ENCODE data around the gene SYMPK. TPM values are rescaled to one million over a fixed set of nuclear protein-coding genes. Genes with fewer than 3 reads are reported as not detected.

SYMPK gene
- total and polyA plus RNA-seq, 2 donors from 2014 or later, result 61.5 to 77.4 TPM

- no peak for FAIRE-seq
- peaks cover 0 to 20% (median 12%) of the 10 kb centered on the region in 3 donors for H3K4me1 ChIP-seq (ENCODE audit: control insufficient read depth in 2 of 3, insufficient read depth in 2 of 3, low read depth in 1 of 3, low read length in 3 of 3)
- intact Hi-C loops (cut with DNase I), result no loop called here
- no peaks in the 10 kb centered on the region for H3K27me3 ChIP-seq (ENCODE audit: control insufficient read depth, insufficient read depth, low read length)
- peak in 1 of 5 donors; percentile 88 for DNase-seq
- H3K27ac ChIP-seq (ENCODE audit: low read depth in 2 of 2, low read length in 2 of 2), result peak overlapping the region; percentile 97 to 99
- H3K36me3 ChIP-seq (ENCODE audit: control insufficient read depth in 2 of 3, insufficient read depth in 3 of 3, low read length in 3 of 3), result peaks cover 0 to 2% (median 0%) of the 10 kb centered on the region in 3 donors
- no peak for TF ChIP-seq CTCF (IDR thresholded peaks at IDR 0.05; ENCODE audit: borderline replicate concordance, extremely low read depth, insufficient read depth)
- H3K9me3 ChIP-seq (ENCODE audit: control insufficient read depth in 2 of 3, insufficient read depth in 1 of 3, low read length in 3 of 3), result no peaks in the 10 kb centered on the region
- peak overlapping the region; percentile 75 to 84 (median 78) for H3K9ac ChIP-seq (ENCODE audit: low read length in 3 of 3)
- H3K4me3 ChIP-seq (ENCODE audit: low read length in 3 of 3), result peak overlapping the region; percentile 82 to 86 (median 83)
Observed at GRCh38 chr19:45768655-45768983, 94.3 kb downstream of the SYMPK start.

- Histone ChIP-seq H3K27me3 (ENCODE audit: control insufficient read depth, insufficient read depth, low read length) (no peaks in the 10 kb centered on the region), H3K4me3 (ENCODE audit: low read length in 3 of 3) (peak overlapping the region; percentile 63 to 77 (median 75)), H3K27ac (ENCODE audit: low read depth in 2 of 2, low read length in 2 of 2) (peak overlapping the region; percentile 97 to 99), H3K4me1 (ENCODE audit: control insufficient read depth in 2 of 3, insufficient read depth in 2 of 3, low read depth in 1 of 3, low read length in 3 of 3) (peaks cover 0 to 21% (median 9%) of the 10 kb centered on the region in 3 donors), H3K9ac (ENCODE audit: low read length in 3 of 3) (peak overlapping the region; percentile 51 to 86 (median 80)), H3K9me3 (ENCODE audit: control insufficient read depth in 2 of 3, insufficient read depth in 1 of 3, low read length in 3 of 3) (no peaks in the 10 kb centered on the region), H3K36me3 (ENCODE audit: control insufficient read depth in 2 of 3, insufficient read depth in 3 of 3, low read length in 3 of 3) (no peaks in the 10 kb centered on the region)
- no peak for TF ChIP-seq CTCF (IDR thresholded peaks at IDR 0.05; ENCODE audit: borderline replicate concordance, extremely low read depth, insufficient read depth)
- DNase-seq (peak; percentile 75 to 93 (median 89)), FAIRE-seq (no peak)
- intact Hi-C loops (cut with DNase I), result no loop called here
Observed at GRCh38 chr19:45767881-45768654, 94.9 kb downstream of the SYMPK start.

- H3K4me1 ChIP-seq (ENCODE audit: control insufficient read depth in 2 of 3, insufficient read depth in 2 of 3, low read depth in 1 of 3, low read length in 3 of 3), result peaks cover 0 to 18% (median 3%) of the 10 kb centered on the region in 3 donors
- peak overlapping the region; percentile 63 to 77 (median 75) for H3K4me3 ChIP-seq (ENCODE audit: low read length in 3 of 3)
- intact Hi-C loops (cut with DNase I), result no loop called here
- FAIRE-seq (no peak), DNase-seq (peak; percentile 94 to 97 (median 95))
- H3K27me3 ChIP-seq (ENCODE audit: control insufficient read depth, insufficient read depth, low read length), result no peaks in the 10 kb centered on the region
- TF ChIP-seq CTCF (IDR thresholded peaks at IDR 0.05; ENCODE audit: borderline replicate concordance, extremely low read depth, insufficient read depth), result no peak
- H3K36me3 ChIP-seq (ENCODE audit: control insufficient read depth in 2 of 3, insufficient read depth in 3 of 3, low read length in 3 of 3), result no peaks in the 10 kb centered on the region
- no peaks in the 10 kb centered on the region for H3K9me3 ChIP-seq (ENCODE audit: control insufficient read depth in 2 of 3, insufficient read depth in 1 of 3, low read length in 3 of 3)
- peak overlapping the region; percentile 97 to 99 for H3K27ac ChIP-seq (ENCODE audit: low read depth in 2 of 2, low read length in 2 of 2)
- H3K9ac ChIP-seq (ENCODE audit: low read length in 3 of 3), result peak overlapping the region in 2 of 3 donors; percentile 80 to 86
Observed at GRCh38 chr19:45767410-45767880, 95.5 kb downstream of the SYMPK start.
